ENCODE results near the gene SMAD3.

DNA sequence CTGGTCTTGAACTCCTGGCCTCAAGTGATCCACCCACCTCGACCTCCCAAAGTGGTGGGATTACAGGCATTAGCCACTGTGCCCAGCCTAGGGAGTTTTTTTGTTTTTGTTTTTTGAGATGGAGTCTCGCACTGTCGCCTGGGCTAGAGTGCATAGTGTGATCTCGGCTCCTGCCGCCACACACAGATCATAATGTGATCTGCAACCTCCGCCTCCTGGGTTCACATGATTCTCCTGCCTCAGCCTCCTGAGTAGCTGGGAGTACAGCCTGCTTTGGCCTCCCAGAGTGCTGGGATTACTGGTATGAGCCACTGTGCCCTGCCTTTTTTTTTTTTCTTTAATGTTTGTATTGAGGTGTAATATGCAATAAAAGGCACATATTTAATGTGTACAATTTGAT is 78.2 kb downstream of the SMAD3 start:
- TF ChIP-seq POLR2A (IDR thresholded peaks at IDR 0.05): no peak
- TF ChIP-seq, protein P1, sequence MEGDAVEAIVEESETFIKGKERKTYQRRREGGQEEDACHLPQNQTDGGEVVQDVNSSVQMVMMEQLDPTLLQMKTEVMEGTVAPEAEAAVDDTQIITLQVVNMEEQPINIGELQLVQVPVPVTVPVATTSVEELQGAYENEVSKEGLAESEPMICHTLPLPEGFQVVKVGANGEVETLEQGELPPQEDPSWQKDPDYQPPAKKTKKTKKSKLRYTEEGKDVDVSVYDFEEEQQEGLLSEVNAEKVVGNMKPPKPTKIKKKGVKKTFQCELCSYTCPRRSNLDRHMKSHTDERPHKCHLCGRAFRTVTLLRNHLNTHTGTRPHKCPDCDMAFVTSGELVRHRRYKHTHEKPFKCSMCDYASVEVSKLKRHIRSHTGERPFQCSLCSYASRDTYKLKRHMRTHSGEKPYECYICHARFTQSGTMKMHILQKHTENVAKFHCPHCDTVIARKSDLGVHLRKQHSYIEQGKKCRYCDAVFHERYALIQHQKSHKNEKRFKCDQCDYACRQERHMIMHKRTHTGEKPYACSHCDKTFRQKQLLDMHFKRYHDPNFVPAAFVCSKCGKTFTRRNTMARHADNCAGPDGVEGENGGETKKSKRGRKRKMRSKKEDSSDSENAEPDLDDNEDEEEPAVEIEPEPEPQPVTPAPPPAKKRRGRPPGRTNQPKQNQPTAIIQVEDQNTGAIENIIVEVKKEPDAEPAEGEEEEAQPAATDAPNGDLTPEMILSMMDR (IDR thresholded peaks at IDR 0.05): no peak
